ENCODE data around the gene STRN4.

- TF ChIP-seq CTCF (IDR thresholded peaks at IDR 0.05; ENCODE audit: extremely low read depth in 1 of 2, insufficient read depth in 1 of 2, low read depth in 1 of 2, low read length in 2 of 2) (no peak), POLR2A (IDR thresholded peaks at IDR 0.05; ENCODE audit: low read depth, low read length) (no peak), JUN (IDR thresholded peaks at IDR 0.05; ENCODE audit: borderline replicate concordance, insufficient read depth, insufficient read length, low read depth) (no peak), POLR2AphosphoS5 (IDR thresholded peaks at IDR 0.05; ENCODE audit: insufficient read depth, low read depth, low read length) (no peak), EZH2 (IDR thresholded peaks at IDR 0.05; ENCODE audit: borderline replicate concordance, low read depth, low read length, severe bottlenecking) (no peak), MAX (IDR thresholded peaks at IDR 0.05; ENCODE audit: insufficient read depth, insufficient read length) (no peak), FOS (IDR thresholded peaks at IDR 0.05; ENCODE audit: borderline replicate concordance, insufficient read depth, low read length) (no peak), MYC (IDR thresholded peaks at IDR 0.05; ENCODE audit: low read depth, low read length) (no peak)
These were observed 36.2 kb upstream of the STRN4 start for GRCh38 chr19:46782355-46783019.
